Endothelial cell of umbilical vein (primary cell): ENCODE data around the gene LRRTM4. TPM values are rescaled to one million over a fixed set of nuclear protein-coding genes. Genes with fewer than 3 reads are reported as not detected.

Experiments used
- BruUV-seq: library from RNA; stranded (reverse); fragments of 400-500 nt; replicated peaks from 2 replicates; lab custom pipeline; 2021; lab: Mats Ljungman, UMichigan
- CTCF ChIA-PET: fragments of 300-600, 350-600 bp; sonication (Branson Sonifier 250); formaldehyde crosslinking; loops from one replicate; lab custom pipeline; 2021; ENCODE audit warnings: antibody characterized with exemption, inconsistent platforms; lab: Charles Lee
- POLR2A ChIA-PET: fragments of 300-600, 350-600 bp; sonication (Branson Sonifier 250); formaldehyde crosslinking; loops from one replicate; lab custom pipeline; 2021; ENCODE audit warnings: antibody characterized with exemption, inconsistent platforms; lab: Charles Lee
- DNase-seq: peaks from one replicate; pipeline ENCODE4 v3.0.0-alpha.2; 2011; ENCODE audit warnings: low read depth, low spot score
- FAIRE-seq: peaks from 2 replicates; lab custom pipeline; 2011; peaks lifted over from hg19 to GRCh38; lab: Jason Lieb, UNC
- H2AFZ ChIP-seq: 2 replicates; pipeline ENCODE4 v1.6.0; 2012; ENCODE audit warnings: low read depth, low read length, control low read depth, inconsistent platforms
- H3K27ac ChIP-seq: 2 replicates; pipeline ENCODE4 v1.5.1; 2011; ENCODE audit warnings: low read depth, mild to moderate bottlenecking, control low read depth, low read length, moderate library complexity; ENCODE audit not compliant: insufficient read depth
- H3K27me3 ChIP-seq, 2 experiments: 2 replicates each; pipeline versions ENCODE4 v1.6.0 to v1.6.1; 2011; ENCODE audit warnings: low read length in 2 of 2, mixed read lengths in 1 of 2; ENCODE audit not compliant: control insufficient read depth in 2 of 2, insufficient read depth in 2 of 2
- H3K36me3 ChIP-seq, 2 experiments: 2 replicates in 1 of 2; 3 replicates in 1 of 2; pipeline ENCODE4 v1.5.1; 2011; ENCODE audit warnings: low read length in 2 of 2, mild to moderate bottlenecking in 1 of 2, moderate library complexity in 1 of 2; ENCODE audit not compliant: control insufficient read depth in 2 of 2, insufficient read depth in 2 of 2; ENCODE audit errors: extremely low read depth in 1 of 2
- H3K4me1 ChIP-seq: 3 replicates; pipeline ENCODE4 v1.5.1; 2011; ENCODE audit warnings: mild to moderate bottlenecking, low read length; ENCODE audit not compliant: control insufficient read depth, insufficient read depth; ENCODE audit errors: extremely low read depth
- H3K4me2 ChIP-seq: 2 replicates; pipeline ENCODE4 v1.6.1; 2011; ENCODE audit warnings: low read length, control low read depth, mixed read lengths; ENCODE audit not compliant: insufficient read depth
- H3K4me3 ChIP-seq, 3 experiments: fragments of 200-600 bp in 1 of 3; sonication (generic), shearing (Covaris generic) in 1 of 3; replicated peaks in 1 of 3; 2 replicates each; pipeline ENCODE4 v1.5.1; 2011 to 2016; ENCODE audit warnings: control low read depth in 3 of 3, low read length in 3 of 3, mild to moderate bottlenecking in 2 of 3, inconsistent platforms in 1 of 3, low read depth in 1 of 3, moderate library complexity in 1 of 3; ENCODE audit not compliant: insufficient read depth in 1 of 3
- H3K79me2 ChIP-seq: 2 replicates; pipeline ENCODE4 v1.6.0; 2012; ENCODE audit warnings: low read length, inconsistent platforms; ENCODE audit not compliant: control insufficient read depth, insufficient read depth
- H3K9ac ChIP-seq: replicated peaks from 2 replicates; pipeline ENCODE3; 2011; ENCODE audit warnings: low read length, control low read depth; ENCODE audit not compliant: insufficient read depth; ENCODE audit errors: extremely low read depth
- H3K9me1 ChIP-seq: replicated peaks from 3 replicates; pipeline ENCODE4 v1.6.0; 2011; ENCODE audit warnings: mild to moderate bottlenecking, low read length; ENCODE audit not compliant: control insufficient read depth, insufficient read depth; ENCODE audit errors: extremely low read depth
- H3K9me3 ChIP-seq: replicated peaks from 2 replicates; pipeline ENCODE4 v1.5.1; 2012; ENCODE audit warnings: low read length, inconsistent platforms; ENCODE audit not compliant: control insufficient read depth, insufficient read depth
- H4K20me1 ChIP-seq: replicated peaks from 2 replicates; pipeline ENCODE3; 2011; ENCODE audit warnings: mild to moderate bottlenecking, low read length; ENCODE audit not compliant: control insufficient read depth, insufficient read depth; ENCODE audit errors: extremely low read depth
- EZH2 ChIP-seq: IDR thresholded peaks from 2 replicates; pipeline ENCODE4 v1.6.1; 2012; ENCODE audit warnings: borderline replicate concordance, low read depth, mild to moderate bottlenecking, moderate library complexity, low read length, inconsistent platforms; ENCODE audit not compliant: severe bottlenecking
- FOS ChIP-seq: IDR thresholded peaks from 2 replicates; pipeline ENCODE4 v1.6.1; 2011; ENCODE audit warnings: mild to moderate bottlenecking, low read length, moderate library complexity, borderline replicate concordance; ENCODE audit not compliant: insufficient read depth
- GATA2 ChIP-seq: IDR thresholded peaks from 2 replicates; pipeline ENCODE4 v1.7.0; 2011; ENCODE audit warnings: low read depth, mild to moderate bottlenecking, moderate library complexity, mixed read lengths, low read length; ENCODE audit not compliant: insufficient read length, insufficient read depth
- JUN ChIP-seq: IDR thresholded peaks from 2 replicates; pipeline ENCODE4 v1.6.1; 2011; ENCODE audit warnings: borderline replicate concordance, low read depth; ENCODE audit not compliant: insufficient read length, insufficient read depth
- MYC ChIP-seq: IDR thresholded peaks from one replicate; pipeline ENCODE4 v1.6.1; 2011; ENCODE audit warnings: mild to moderate bottlenecking, low read depth, low read length
- POLR2A ChIP-seq: IDR thresholded peaks from 2 replicates; pipeline ENCODE4 v1.6.1; 2012; ENCODE audit warnings: low read depth, mild to moderate bottlenecking, control low read depth, low read length
- POLR2AphosphoS5 ChIP-seq: IDR thresholded peaks from 2 replicates; pipeline ENCODE4 v1.6.1; 2012; ENCODE audit warnings: low read depth, mild to moderate bottlenecking, control low read depth, low read length, moderate library complexity; ENCODE audit not compliant: insufficient read depth
- dilution Hi-C: fragments of 300-500 bp; cut with MboI; formaldehyde crosslinking; loops from one replicate; pipeline ENCODE4 v1.15.0; 2019; ENCODE audit warnings: low sequenced_read_pairs; ENCODE audit not compliant: extremely low pct_ligation_motif_present
- intact Hi-C: fragments of 100-400 bp; cut with micrococcal nuclease; formaldehyde crosslinking; loops from one replicate; pipeline ENCODE4 v1.10.0; 2022
- polyA plus RNA-seq, 4 experiments: library from polyadenylated mRNA; depleted of rRNA in 3 of 4; stranded (reverse) in 3 of 4; unstranded in 1 of 4; fragments of >200 nt; gene quantifications; 2 replicates each; pipeline versions ENCODE4 v1.2.1 to v1.2.3, GENCODE V29; 2011 to 2012; ENCODE audit warnings: missing spikeins in 1 of 4
- total RNA-seq: library from RNA; stranded (reverse); gene quantifications from 2 replicates; pipeline ENCODE4 v1.2.3, GENCODE V29; 2021
- TF ChIP-seq, protein P1 (sequence below): IDR thresholded peaks from 2 replicates; pipeline ENCODE4 v1.6.1; 2011; ENCODE audit not compliant: insufficient read depth, insufficient read length
- TF ChIP-seq, protein P2 (sequence below), 2 donors: IDR thresholded peaks; 1 replicate in 1 of 2; 2 replicates in 1 of 2; pipeline ENCODE4 v1.5.1; 2011; ENCODE audit warnings: low read length in 2 of 2, mild to moderate bottlenecking in 2 of 2, moderate library complexity in 2 of 2, control low read depth in 1 of 2, inconsistent platforms in 1 of 2, low read depth in 1 of 2; ENCODE audit not compliant: insufficient read depth in 1 of 2; ENCODE audit errors: extremely low read depth in 1 of 2

The LRRTM4 gene
- total and polyA plus RNA-seq, 2 donors (not counting 3 experiments of a cell fraction or from before 2014, with no cell fraction given): not detected

DNA sequence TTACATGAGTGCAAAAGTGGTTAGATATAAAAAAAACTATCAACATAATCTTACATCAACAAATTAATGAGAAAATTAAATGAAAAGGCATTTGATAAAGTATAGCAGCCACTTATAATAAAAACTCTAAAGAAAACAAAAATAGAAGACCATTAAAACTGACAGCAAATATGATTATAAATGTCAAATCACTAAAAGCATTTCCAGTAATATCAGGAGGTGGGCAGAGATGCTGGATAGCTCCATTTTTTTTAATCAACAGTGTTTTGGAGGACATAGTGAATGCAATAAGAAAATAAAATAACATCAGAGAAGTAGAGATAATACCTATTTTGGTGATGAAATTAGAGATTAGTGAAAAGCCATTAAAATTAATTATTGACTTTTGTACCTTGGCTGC is 173.4 kb downstream of the LRRTM4 start:
- DNase-seq (no peak), FAIRE-seq (no peak)
- intact Hi-C loops (no loop called here), dilution Hi-C loops (no loop called here)
- Histone ChIP-seq H3K27me3 (no peaks in the 10 kb centered on the region), H3K36me3 (no peaks in the 10 kb centered on the region), H3K4me3 (no peak overlapping the region), H3K9me1 (no peaks in the 10 kb centered on the region), H3K79me2 (no peaks in the 10 kb centered on the region), H4K20me1 (no peaks in the 10 kb centered on the region), H3K9me3 (no peaks in the 10 kb centered on the region), H2AFZ (no peak overlapping the region), H3K9ac (no peak overlapping the region), H3K4me1 (no peaks in the 10 kb centered on the region), H3K4me2 (no peak overlapping the region), H3K27ac (no peak overlapping the region)
- ChIA-PET POLR2A (no interaction called here), CTCF (no interaction called here)
- TF ChIP-seq POLR2AphosphoS5 (no peak), MYC (no peak), EZH2 (no peak), GATA2 (no peak), POLR2A (no peak), FOS (no peak), JUN (no peak)
- TF ChIP-seq, protein P1, sequence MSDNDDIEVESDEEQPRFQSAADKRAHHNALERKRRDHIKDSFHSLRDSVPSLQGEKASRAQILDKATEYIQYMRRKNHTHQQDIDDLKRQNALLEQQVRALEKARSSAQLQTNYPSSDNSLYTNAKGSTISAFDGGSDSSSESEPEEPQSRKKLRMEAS: no peak
- TF ChIP-seq, protein P2, sequence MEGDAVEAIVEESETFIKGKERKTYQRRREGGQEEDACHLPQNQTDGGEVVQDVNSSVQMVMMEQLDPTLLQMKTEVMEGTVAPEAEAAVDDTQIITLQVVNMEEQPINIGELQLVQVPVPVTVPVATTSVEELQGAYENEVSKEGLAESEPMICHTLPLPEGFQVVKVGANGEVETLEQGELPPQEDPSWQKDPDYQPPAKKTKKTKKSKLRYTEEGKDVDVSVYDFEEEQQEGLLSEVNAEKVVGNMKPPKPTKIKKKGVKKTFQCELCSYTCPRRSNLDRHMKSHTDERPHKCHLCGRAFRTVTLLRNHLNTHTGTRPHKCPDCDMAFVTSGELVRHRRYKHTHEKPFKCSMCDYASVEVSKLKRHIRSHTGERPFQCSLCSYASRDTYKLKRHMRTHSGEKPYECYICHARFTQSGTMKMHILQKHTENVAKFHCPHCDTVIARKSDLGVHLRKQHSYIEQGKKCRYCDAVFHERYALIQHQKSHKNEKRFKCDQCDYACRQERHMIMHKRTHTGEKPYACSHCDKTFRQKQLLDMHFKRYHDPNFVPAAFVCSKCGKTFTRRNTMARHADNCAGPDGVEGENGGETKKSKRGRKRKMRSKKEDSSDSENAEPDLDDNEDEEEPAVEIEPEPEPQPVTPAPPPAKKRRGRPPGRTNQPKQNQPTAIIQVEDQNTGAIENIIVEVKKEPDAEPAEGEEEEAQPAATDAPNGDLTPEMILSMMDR (IDR thresholded peaks at IDR 0.05; ENCODE audit: extremely low read depth in 1 of 2, insufficient read depth in 1 of 2, low read depth in 1 of 2, low read length in 2 of 2): no peak
- no TSS peak for BruUV-seq
